MCF 10A (cell line): Measurements from ENCODE around the gene TNF. TPM values are rescaled to one million over a fixed set of nuclear protein-coding genes. Genes with fewer than 3 reads are reported as not detected.

ENCODE experiments used
- BruUV-seq: library from RNA; stranded (reverse); fragments of 400-500 nt; replicated peaks from 2 replicates; lab custom pipeline; 2021; lab: Mats Ljungman, UMichigan
- CTCF ChIA-PET: fragments of 300-600 bp; sonication (Branson Sonifier 250); formaldehyde crosslinking; extraction: SDS; loops from one replicate; lab custom pipeline; 2021; ENCODE audit warnings: antibody characterized with exemption, inconsistent platforms; lab: Yijun Ruan, JAX
- POLR2A ChIA-PET: fragments of 300-600, 350-650 bp; sonication (Branson Sonifier 250); formaldehyde crosslinking; extraction: SDS; loops from one replicate; lab custom pipeline; 2020; ENCODE audit warnings: antibody characterized with exemption, inconsistent platforms; lab: Yijun Ruan, JAX
- DNase-seq: peaks from one replicate; pipeline ENCODE4 v3.0.0-alpha.2; 2018; ENCODE audit not compliant: unreplicated experiment
- H3K27ac Mint-ChIP-seq: one replicate; pipeline ENCODE4 v1.8.0; 2022; ENCODE audit warnings: mild to moderate bottlenecking, low read depth, mixed read lengths; ENCODE audit not compliant: unreplicated experiment
- H3K27me3 Mint-ChIP-seq: one replicate; pipeline ENCODE4 v1.8.0; 2022; ENCODE audit warnings: mixed read lengths; ENCODE audit not compliant: insufficient read depth, unreplicated experiment
- H3K36me3 Mint-ChIP-seq: one replicate; pipeline ENCODE4 v1.8.0; 2022; ENCODE audit warnings: mild to moderate bottlenecking, moderate library complexity, mixed read lengths; ENCODE audit not compliant: insufficient read depth, unreplicated experiment
- H3K4me1 Mint-ChIP-seq: one replicate; pipeline ENCODE4 v1.8.0; 2022; ENCODE audit warnings: mixed read lengths; ENCODE audit not compliant: insufficient read depth, unreplicated experiment
- H3K4me3 Mint-ChIP-seq: one replicate; pipeline ENCODE4 v1.8.0; 2022; ENCODE audit warnings: mild to moderate bottlenecking, moderate library complexity, mixed read lengths; ENCODE audit not compliant: unreplicated experiment
- H3K9me3 Mint-ChIP-seq: one replicate; pipeline ENCODE4 v1.8.0; 2022; ENCODE audit warnings: mixed read lengths; ENCODE audit not compliant: unreplicated experiment
- CTCF ChIP-seq: fragments of 200-600 bp; IDR thresholded peaks from one replicate; pipeline ENCODE4 v1.8.0; 2022; ENCODE audit warnings: antibody characterized with exemption, mild to moderate bottlenecking; ENCODE audit not compliant: unreplicated experiment
- intact Hi-C: fragments of 100-400 bp; cut with micrococcal nuclease; formaldehyde crosslinking; loops from 2 replicates; pipeline ENCODE4 v1.14.1; 2022
- total RNA-seq: library from RNA; stranded (reverse); gene quantifications from 2 replicates; pipeline ENCODE4 v1.2.3, GENCODE V29; 2022

The TNF gene
- total RNA-seq, 1 experiment from 2014 or later: not detected

GRCh38 chr6:31619805-31620585, 44.6 kb downstream of the TNF start:
- ChIA-PET POLR2A (interaction anchor here (0.7 to 8.0 kb wide), 6 partner anchors 19 to 123 kb away, joined by 3 to 117 read pairs (median 37); partner anchors contain the start of genes ATP6V1G2, BAG6, CSNK2B and DDX39B), CTCF (interaction anchor here (0.6 to 0.9 kb wide), 2 partner anchors 13 to 23 kb away, joined by 3 to 4 read pairs; no protein-coding TSS in a partner anchor)
- H3K27me3 Mint-ChIP-seq: no peaks in the 10 kb centered on the region
- DNase-seq: peak; percentile 99
- BruUV-seq: TSS peak; percentile 95
- intact Hi-C loops: loop anchor here (1.0 to 5.0 kb wide), 2 partner anchors 42 to 78 kb away; partner anchors contain the start of genes C6orf47, DDX39B and GPANK1
- TF ChIP-seq CTCF: no peak
- peaks cover 17% of the 10 kb centered on the region for H3K4me1 Mint-ChIP-seq
- H3K36me3 Mint-ChIP-seq: peaks cover 37% of the 10 kb centered on the region
- H3K4me3 Mint-ChIP-seq: peak overlapping the region; percentile 76
- peak overlapping the region; percentile 89 for H3K27ac Mint-ChIP-seq
- H3K9me3 Mint-ChIP-seq: no peaks in the 10 kb centered on the region

- ChIA-PET CTCF (interaction anchor here (0.9 kb wide), 1 partner anchor 23 kb away, joined by 4 read pairs; no protein-coding TSS in a partner anchor), POLR2A (interaction anchor here (0.6 to 8.0 kb wide), 13 partner anchors 18 to 575 kb away, joined by 3 to 117 read pairs (median 4); partner anchors contain the start of genes ABHD16A, ATP6V1G2, BAG6 and C6orf47)
- H3K27ac Mint-ChIP-seq: peak within 1 kb of the TSS; percentile 89
- intact Hi-C loops: loop anchor here (1.0 to 5.0 kb wide), 2 partner anchors 42 to 78 kb away; partner anchors contain the start of genes C6orf47, DDX39B and GPANK1
- no peak for TF ChIP-seq CTCF
- peaks cover 17% of the 10 kb centered on the region for H3K4me1 Mint-ChIP-seq
- no peaks in the 10 kb centered on the region for H3K9me3 Mint-ChIP-seq
- H3K4me3 Mint-ChIP-seq: peak within 1 kb of the TSS; percentile 76
- peaks cover 45% of the 10 kb centered on the region for H3K36me3 Mint-ChIP-seq
- BruUV-seq: no TSS peak
- no peaks in the 10 kb centered on the region for H3K27me3 Mint-ChIP-seq
- DNase-seq: no peak
Measured at GRCh38 chr6:31620586-31621319, 45.4 kb downstream of the TNF start, which contains the start of gene PRRC2A. TSS of gene PRRC2A (plus strand) at chr6:31620715. CDS start at chr6:31622790, 2,075 bp downstream.

- no peak for TF ChIP-seq CTCF
- ChIA-PET POLR2A (interaction anchor here (0.6 to 8.0 kb wide), 22 partner anchors 11 to 1789 kb away, joined by 3 to 117 read pairs (median 4); partner anchors contain the start of genes ABHD16A, ATP6V1G2, BAG6 and C6orf47), CTCF (interaction anchor here (0.5 to 1.6 kb wide), 2 partner anchors 24 to 144 kb away, joined by 3 to 5 read pairs; no protein-coding TSS in a partner anchor)
- Mint-ChIP-seq H3K4me1 (peaks cover 17% of the 10 kb centered on the region), H3K27ac (peak overlapping the region; percentile 89), H3K27me3 (no peaks in the 10 kb centered on the region), H3K36me3 (peaks cover 51% of the 10 kb centered on the region), H3K4me3 (peak overlapping the region; percentile 76), H3K9me3 (no peaks in the 10 kb centered on the region)
- no peak for DNase-seq
- intact Hi-C loops: loop anchor here (5.0 kb wide), 1 partner anchor 41 kb away; the partner anchor contains the start of genes C6orf47 and GPANK1
- BruUV-seq: TSS peak; percentile 60
Measured at GRCh38 chr6:31621320-31621939, 46.1 kb downstream of the TNF start.
